ENCODE data around the gene PLPP6.

PLPP6 gene

GRCh38 chr9:4622016-4622415 is 40.1 kb upstream of the PLPP6 start:
- Histone ChIP-seq H3K9ac (no peak overlapping the region), H2AFZ (ENCODE audit: low read depth) (no peak overlapping the region), H3K27me3 (ENCODE audit: insufficient read depth, low read depth) (no peaks in the 10 kb centered on the region), H3K4me2 (no peak overlapping the region), H3K36me3 (ENCODE audit: insufficient read depth) (no peaks in the 10 kb centered on the region; the same call in 1 of the 2 replicates), H4K20me1 (ENCODE audit: insufficient read depth) (no peaks in the 10 kb centered on the region), H3K4me3 (IDR thresholded peaks at IDR 0.05; ENCODE audit: insufficient read depth, low read depth, low read length) (no peak overlapping the region), H3K79me2 (ENCODE audit: insufficient read depth, low read depth) (no peaks in the 10 kb centered on the region), H3K27ac (no peak overlapping the region), H3K4me1 (ENCODE audit: low read depth, poor library complexity, severe bottlenecking) (no peaks in the 10 kb centered on the region)
- TF ChIP-seq CTCF (conservative IDR thresholded peaks at IDR 0.05; ENCODE audit: low read depth, low read length): no peak

GRCh38 chr9:4630836-4631235 is 31.3 kb upstream of the PLPP6 start:
- H3K4me3 ChIP-seq (IDR thresholded peaks at IDR 0.05; ENCODE audit: insufficient read depth, low read depth, low read length): no peak overlapping the region

GRCh38 chr9:4638968-4639367 is 23.1 kb upstream of the PLPP6 start:
- H3K36me3 ChIP-seq (ENCODE audit: insufficient read depth): no peaks in the 10 kb centered on the region
- H3K27me3 ChIP-seq (ENCODE audit: insufficient read depth, low read depth): no peaks in the 10 kb centered on the region
- no peak for TF ChIP-seq CTCF (conservative IDR thresholded peaks at IDR 0.05; ENCODE audit: low read depth, low read length)
- no peak overlapping the region for H3K27ac ChIP-seq
- no peak overlapping the region for H3K4me2 ChIP-seq
- H3K4me1 ChIP-seq (ENCODE audit: low read depth, poor library complexity, severe bottlenecking): no peaks in the 10 kb centered on the region
- H4K20me1 ChIP-seq (ENCODE audit: insufficient read depth): no peaks in the 10 kb centered on the region
- no peak overlapping the region for H2AFZ ChIP-seq (ENCODE audit: low read depth)
- no peak overlapping the region for H3K9ac ChIP-seq
- no peak overlapping the region for H3K4me3 ChIP-seq (IDR thresholded peaks at IDR 0.05; ENCODE audit: insufficient read depth, low read depth, low read length)
- H3K79me2 ChIP-seq (ENCODE audit: insufficient read depth, low read depth): no peaks in the 10 kb centered on the region

More at GRCh38 chr9:4630836-4631235, 31.3 kb upstream of the PLPP6 start:
- no peaks in the 10 kb centered on the region for H4K20me1 ChIP-seq (ENCODE audit: insufficient read depth)
- H3K79me2 ChIP-seq (ENCODE audit: insufficient read depth, low read depth): no peaks in the 10 kb centered on the region
- H2AFZ ChIP-seq (ENCODE audit: low read depth): no peak overlapping the region
- no peak overlapping the region for H3K9ac ChIP-seq
- H3K27ac ChIP-seq: no peak overlapping the region
- H3K27me3 ChIP-seq (ENCODE audit: insufficient read depth, low read depth): no peaks in the 10 kb centered on the region
- H3K36me3 ChIP-seq (ENCODE audit: insufficient read depth): no peaks in the 10 kb centered on the region
- no peak overlapping the region for H3K4me2 ChIP-seq
- no peak for TF ChIP-seq CTCF (conservative IDR thresholded peaks at IDR 0.05; ENCODE audit: low read depth, low read length)
- no peaks in the 10 kb centered on the region for H3K4me1 ChIP-seq (ENCODE audit: low read depth, poor library complexity, severe bottlenecking)

GRCh38 chr9:4639420-4639819 is 22.7 kb upstream of the PLPP6 start:
- H3K36me3 ChIP-seq (ENCODE audit: insufficient read depth): no peaks in the 10 kb centered on the region
- H3K79me2 ChIP-seq (ENCODE audit: insufficient read depth, low read depth): no peaks in the 10 kb centered on the region
- no peak overlapping the region for H3K4me2 ChIP-seq
- no peak overlapping the region for H3K9ac ChIP-seq
- H2AFZ ChIP-seq (ENCODE audit: low read depth): no peak overlapping the region
- H3K27me3 ChIP-seq (ENCODE audit: insufficient read depth, low read depth): no peaks in the 10 kb centered on the region
- TF ChIP-seq CTCF (conservative IDR thresholded peaks at IDR 0.05; ENCODE audit: low read depth, low read length): no peak
- H3K27ac ChIP-seq: no peak overlapping the region
- no peaks in the 10 kb centered on the region for H3K4me1 ChIP-seq (ENCODE audit: low read depth, poor library complexity, severe bottlenecking)
- no peak overlapping the region for H3K4me3 ChIP-seq (IDR thresholded peaks at IDR 0.05; ENCODE audit: insufficient read depth, low read depth, low read length)
- H4K20me1 ChIP-seq (ENCODE audit: insufficient read depth): no peaks in the 10 kb centered on the region
